ENCODE data around the gene G6PC2.
"Not testable (repeated sequence)": the region's sequence is repeated elsewhere in the genome, so short reads cannot be mapped to it uniquely, and the experiment has no call there.

G6PC2 gene

DNA sequence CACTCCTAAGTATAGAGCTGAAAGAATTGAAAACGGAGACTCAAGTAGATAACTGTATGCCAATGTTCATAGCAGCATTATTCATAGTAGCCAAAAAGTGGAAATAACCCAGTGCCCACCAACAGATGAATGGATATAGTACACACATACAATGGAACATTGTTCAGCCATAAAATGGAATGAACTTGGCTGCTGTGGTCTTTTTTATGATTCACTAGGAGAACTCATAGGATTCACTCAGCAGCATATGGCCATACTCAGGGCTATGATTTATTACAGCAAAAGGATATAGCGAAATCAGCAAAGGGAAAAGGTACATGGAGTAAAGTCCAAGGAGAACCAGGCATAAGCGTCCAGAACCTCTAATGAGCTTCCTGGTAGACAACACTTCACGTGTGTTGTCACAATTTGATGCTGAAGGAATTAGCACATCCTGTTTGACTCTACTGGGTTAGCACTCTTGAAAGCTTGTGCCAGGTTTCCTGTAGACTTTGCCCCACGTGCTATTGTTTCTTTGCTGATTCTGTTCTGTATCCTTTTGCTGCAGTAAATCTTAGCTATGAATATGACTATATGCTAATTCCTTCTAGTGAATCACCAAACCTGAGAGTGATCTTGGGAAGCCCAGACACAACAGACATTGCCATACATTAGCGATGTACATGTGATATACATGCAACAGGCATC, 26.6 kb upstream of the G6PC2 start:
- H3K4me3 ChIP-seq (ENCODE audit: low read length in 2 of 2) = no peak overlapping the region
- H3K9ac ChIP-seq (ENCODE audit: low read depth in 1 of 2, low read length in 2 of 2) = no peak overlapping the region
- peaks cover 0 to 5% of the 10 kb centered on the region in 2 donors for H3K4me1 ChIP-seq (ENCODE audit: control insufficient read depth in 2 of 2, insufficient read depth in 2 of 2, low read length in 2 of 2)
- peak overlapping the region in 1 of 2 donors; percentile 26 for H3K27ac ChIP-seq (ENCODE audit: low read depth in 2 of 2, low read length in 2 of 2)
- no peaks in the 10 kb centered on the region for H3K27me3 ChIP-seq (ENCODE audit: control insufficient read depth in 2 of 2, insufficient read depth in 2 of 2, low read length in 2 of 2)
- H3K9me3 ChIP-seq (ENCODE audit: control insufficient read depth in 2 of 2, low read length in 2 of 2) = no peaks in the 10 kb centered on the region
- H3K36me3 ChIP-seq (ENCODE audit: control insufficient read depth in 2 of 2, insufficient read depth in 2 of 2, low read length in 2 of 2) = no peaks in the 10 kb centered on the region

DNA sequence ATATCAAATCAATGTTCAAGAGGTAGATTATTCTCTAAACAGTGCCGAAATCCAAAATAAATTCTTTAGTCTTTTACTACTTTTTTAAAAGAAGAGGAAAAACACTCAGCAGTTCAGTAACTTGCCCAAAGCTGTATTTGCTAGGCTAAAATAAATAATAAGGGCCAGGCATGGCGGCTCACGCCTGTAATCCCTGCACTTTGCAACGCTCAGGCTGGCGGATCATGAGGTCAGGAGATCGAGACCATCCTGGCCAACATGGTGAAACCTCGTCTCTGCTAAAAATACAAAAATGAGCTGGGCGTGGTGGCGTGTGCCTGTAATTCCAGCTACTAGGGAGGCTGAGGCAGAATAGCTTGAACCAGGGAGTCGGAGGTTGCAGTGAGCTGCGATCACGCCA, 18.9 kb upstream of the G6PC2 start:
- not testable (repeated sequence) for H3K27me3 ChIP-seq (ENCODE audit: control insufficient read depth in 2 of 2, insufficient read depth in 2 of 2, low read length in 2 of 2)

DNA sequence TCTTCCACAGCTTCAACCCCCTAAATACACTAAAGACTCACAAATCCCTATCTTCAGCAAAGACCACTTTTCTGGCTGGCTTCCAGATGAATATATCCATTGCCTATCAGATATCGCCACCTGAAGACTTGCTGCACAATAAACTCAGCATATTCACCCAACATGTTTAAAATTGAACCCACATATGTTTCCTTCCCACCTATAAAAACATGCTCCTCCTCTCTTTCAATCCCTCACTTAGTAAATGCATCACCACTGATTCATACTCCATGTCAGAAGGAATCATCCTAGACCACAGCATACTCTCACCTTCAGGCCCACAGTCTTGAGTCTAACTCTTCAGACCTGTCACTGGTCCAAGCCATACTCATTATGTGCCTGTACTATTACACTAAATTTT, 16.1 kb upstream of the G6PC2 start:
- Histone ChIP-seq H3K27ac (ENCODE audit: low read depth in 2 of 2, low read length in 2 of 2) (no peak overlapping the region), H3K9me3 (ENCODE audit: control insufficient read depth in 2 of 2, low read length in 2 of 2) (no peaks in the 10 kb centered on the region), H3K36me3 (ENCODE audit: control insufficient read depth in 2 of 2, insufficient read depth in 2 of 2, low read length in 2 of 2) (no peaks in the 10 kb centered on the region), H3K9ac (ENCODE audit: low read depth in 1 of 2, low read length in 2 of 2) (no peak overlapping the region), H3K4me1 (ENCODE audit: control insufficient read depth in 2 of 2, insufficient read depth in 2 of 2, low read length in 2 of 2) (peaks cover 4 to 6% of the 10 kb centered on the region in 2 donors), H3K4me3 (ENCODE audit: low read length in 2 of 2) (no peak overlapping the region), H3K27me3 (ENCODE audit: control insufficient read depth in 2 of 2, insufficient read depth in 2 of 2, low read length in 2 of 2) (no peaks in the 10 kb centered on the region)

More for the DNA sequence above, 18.9 kb upstream of the G6PC2 start:
- H3K36me3 ChIP-seq (ENCODE audit: control insufficient read depth in 2 of 2, insufficient read depth in 2 of 2, low read length in 2 of 2); H3K9ac ChIP-seq (ENCODE audit: low read depth in 1 of 2, low read length in 2 of 2); H3K9me3 ChIP-seq (ENCODE audit: control insufficient read depth in 2 of 2, low read length in 2 of 2); H3K27ac ChIP-seq (ENCODE audit: low read depth in 2 of 2, low read length in 2 of 2); H3K4me1 ChIP-seq (ENCODE audit: control insufficient read depth in 2 of 2, insufficient read depth in 2 of 2, low read length in 2 of 2); H3K4me3 ChIP-seq (ENCODE audit: low read length in 2 of 2): not testable (repeated sequence)

DNA sequence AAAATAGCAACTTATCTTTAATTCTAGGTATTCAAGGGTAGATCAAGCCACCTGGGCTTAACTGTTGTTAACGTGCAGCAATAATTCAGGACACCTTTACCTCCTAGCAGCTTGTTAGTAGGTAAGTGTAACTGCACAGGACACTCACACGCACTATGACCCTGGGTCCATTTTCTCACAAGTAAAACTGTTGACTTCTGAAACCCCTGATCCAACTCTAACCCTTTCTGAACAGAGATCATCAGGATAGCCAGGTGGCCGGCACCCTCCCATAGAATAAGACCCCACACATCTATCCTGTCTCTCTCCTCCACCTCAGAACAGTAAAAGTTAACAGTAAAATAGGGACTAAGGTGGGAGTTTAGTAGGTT, 11.5 kb upstream of the G6PC2 start:
- Histone ChIP-seq H3K9me3 (ENCODE audit: control insufficient read depth in 2 of 2, low read length in 2 of 2) (no peaks in the 10 kb centered on the region), H3K9ac (ENCODE audit: low read depth in 1 of 2, low read length in 2 of 2) (peak overlapping the region in 1 of 2 donors; percentile 51), H3K4me3 (ENCODE audit: low read length in 2 of 2) (peak overlapping the region; percentile 73 to 81), H3K27me3 (ENCODE audit: control insufficient read depth in 2 of 2, insufficient read depth in 2 of 2, low read length in 2 of 2) (no peaks in the 10 kb centered on the region), H3K4me1 (ENCODE audit: control insufficient read depth in 2 of 2, insufficient read depth in 2 of 2, low read length in 2 of 2) (peaks cover 4 to 8% of the 10 kb centered on the region in 2 donors), H3K27ac (ENCODE audit: low read depth in 2 of 2, low read length in 2 of 2) (no peak overlapping the region), H3K36me3 (ENCODE audit: control insufficient read depth in 2 of 2, insufficient read depth in 2 of 2, low read length in 2 of 2) (no peaks in the 10 kb centered on the region)

DNA sequence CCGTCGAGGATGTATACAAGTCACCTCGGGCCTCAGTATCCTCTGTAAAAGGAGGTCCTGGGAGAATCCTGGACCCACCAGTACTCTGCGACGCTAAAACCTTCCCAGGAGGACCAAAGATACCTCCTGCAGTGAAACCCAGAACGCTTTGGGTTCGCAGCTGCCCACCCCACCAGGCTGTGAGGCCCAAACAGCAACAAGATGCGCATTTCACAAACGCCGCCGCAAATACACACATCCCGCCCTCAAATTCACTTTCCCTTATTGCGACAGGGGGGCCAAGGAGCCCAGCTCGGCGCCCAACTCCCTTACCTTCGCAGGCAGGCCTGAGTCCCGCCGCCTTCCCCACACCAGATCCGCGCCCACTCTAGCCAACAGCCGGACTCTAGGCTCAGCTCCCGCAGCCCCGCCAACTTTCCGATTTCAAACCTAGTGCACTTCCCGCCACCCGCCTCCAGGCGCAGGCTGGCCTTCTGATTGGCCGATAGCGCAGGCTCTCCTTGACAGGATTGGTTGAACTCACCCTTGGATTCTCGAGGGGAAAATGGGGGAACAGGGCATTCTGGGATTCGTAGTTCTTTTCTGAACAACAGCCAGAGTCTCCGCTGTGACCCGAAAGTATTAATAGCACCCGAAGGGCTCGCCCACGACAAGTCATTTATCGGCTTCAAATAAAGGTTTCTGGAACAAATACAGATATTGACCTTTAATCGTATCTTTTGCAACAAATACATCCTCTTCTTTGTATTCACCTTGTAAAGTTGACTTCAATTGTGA, 10.9 kb upstream of the G6PC2 start, which contains the start of gene SPC25:
Gene SPC25 (minus strand): TSS at position 425 of the 777 bp plus-strand sequence. CDS start 911 bp downstream, outside the sequence.
- Histone ChIP-seq H3K36me3 (ENCODE audit: control insufficient read depth in 2 of 2, insufficient read depth in 2 of 2, low read length in 2 of 2) (no peaks in the 10 kb centered on the region), H3K4me3 (ENCODE audit: low read length in 2 of 2) (peak within 1 kb of the TSS; percentile 73 to 81), H3K4me1 (ENCODE audit: control insufficient read depth in 2 of 2, insufficient read depth in 2 of 2, low read length in 2 of 2) (peaks cover 4 to 8% of the 10 kb centered on the region in 2 donors), H3K9me3 (ENCODE audit: control insufficient read depth in 2 of 2, low read length in 2 of 2) (no peaks in the 10 kb centered on the region), H3K27ac (ENCODE audit: low read depth in 2 of 2, low read length in 2 of 2) (no peak within 1 kb of the TSS), H3K27me3 (ENCODE audit: control insufficient read depth in 2 of 2, insufficient read depth in 2 of 2, low read length in 2 of 2) (no peaks in the 10 kb centered on the region), H3K9ac (ENCODE audit: low read depth in 1 of 2, low read length in 2 of 2) (peak within 1 kb of the TSS; percentile 51 to 52)

DNA sequence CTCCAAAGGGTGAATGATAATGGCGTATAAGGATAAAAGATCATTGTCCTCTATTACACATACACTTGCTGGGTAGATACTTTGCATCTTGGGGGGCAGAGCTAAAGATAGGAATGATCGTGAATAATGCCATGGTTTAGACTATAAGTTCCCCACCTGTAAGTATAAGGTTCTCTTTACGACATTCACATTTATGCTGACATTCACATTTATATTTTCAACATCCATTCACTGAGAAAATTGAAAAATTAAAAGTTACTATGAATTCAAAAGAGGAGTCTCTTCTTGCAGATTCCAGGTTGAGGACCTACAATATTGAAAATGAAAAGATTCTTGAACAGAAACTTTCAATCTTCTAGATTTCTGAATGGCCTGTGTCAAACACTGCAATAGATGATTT, 8.8 kb upstream of the G6PC2 start:
- no peaks in the 10 kb centered on the region for H3K36me3 ChIP-seq (ENCODE audit: control insufficient read depth in 2 of 2, insufficient read depth in 2 of 2, low read length in 2 of 2)
- H3K4me1 ChIP-seq (ENCODE audit: control insufficient read depth in 2 of 2, insufficient read depth in 2 of 2, low read length in 2 of 2) = peaks cover 4 to 8% of the 10 kb centered on the region in 2 donors
- no peak overlapping the region for H3K27ac ChIP-seq (ENCODE audit: low read depth in 2 of 2, low read length in 2 of 2)
- no peaks in the 10 kb centered on the region for H3K27me3 ChIP-seq (ENCODE audit: control insufficient read depth in 2 of 2, insufficient read depth in 2 of 2, low read length in 2 of 2)
- no peaks in the 10 kb centered on the region for H3K9me3 ChIP-seq (ENCODE audit: control insufficient read depth in 2 of 2, low read length in 2 of 2)
- H3K9ac ChIP-seq (ENCODE audit: low read depth in 1 of 2, low read length in 2 of 2) = no peak overlapping the region
- H3K4me3 ChIP-seq (ENCODE audit: low read length in 2 of 2) = no peak overlapping the region

DNA sequence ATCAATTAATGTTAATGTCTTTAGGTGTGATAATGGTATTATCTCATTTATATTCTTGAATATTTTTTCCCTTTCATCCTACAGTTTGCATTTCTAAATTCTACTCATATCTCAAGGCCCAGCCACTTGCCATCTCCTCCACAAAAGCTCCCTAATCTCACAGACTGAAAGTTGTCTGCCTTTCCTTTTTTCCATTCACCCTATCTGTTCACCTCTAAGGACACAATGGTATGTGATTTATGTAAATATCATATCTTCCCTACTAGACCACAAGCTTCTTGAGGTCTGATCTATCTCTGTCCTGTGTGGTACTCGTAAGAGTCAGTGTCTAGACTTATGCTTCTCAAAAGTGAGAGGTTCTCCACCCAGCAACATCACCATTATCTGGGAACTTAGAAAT, 7.0 kb upstream of the G6PC2 start:
- H3K4me3 ChIP-seq (ENCODE audit: low read length in 2 of 2) = no peak overlapping the region
- no peak overlapping the region for H3K9ac ChIP-seq (ENCODE audit: low read depth in 1 of 2, low read length in 2 of 2)
- H3K36me3 ChIP-seq (ENCODE audit: control insufficient read depth in 2 of 2, insufficient read depth in 2 of 2, low read length in 2 of 2) = no peaks in the 10 kb centered on the region
- no peaks in the 10 kb centered on the region for H3K27me3 ChIP-seq (ENCODE audit: control insufficient read depth in 2 of 2, insufficient read depth in 2 of 2, low read length in 2 of 2)
- no peaks in the 10 kb centered on the region for H3K9me3 ChIP-seq (ENCODE audit: control insufficient read depth in 2 of 2, low read length in 2 of 2)
- H3K27ac ChIP-seq (ENCODE audit: low read depth in 2 of 2, low read length in 2 of 2) = no peak overlapping the region
- H3K4me1 ChIP-seq (ENCODE audit: control insufficient read depth in 2 of 2, insufficient read depth in 2 of 2, low read length in 2 of 2) = peaks cover 4 to 8% of the 10 kb centered on the region in 2 donors

DNA sequence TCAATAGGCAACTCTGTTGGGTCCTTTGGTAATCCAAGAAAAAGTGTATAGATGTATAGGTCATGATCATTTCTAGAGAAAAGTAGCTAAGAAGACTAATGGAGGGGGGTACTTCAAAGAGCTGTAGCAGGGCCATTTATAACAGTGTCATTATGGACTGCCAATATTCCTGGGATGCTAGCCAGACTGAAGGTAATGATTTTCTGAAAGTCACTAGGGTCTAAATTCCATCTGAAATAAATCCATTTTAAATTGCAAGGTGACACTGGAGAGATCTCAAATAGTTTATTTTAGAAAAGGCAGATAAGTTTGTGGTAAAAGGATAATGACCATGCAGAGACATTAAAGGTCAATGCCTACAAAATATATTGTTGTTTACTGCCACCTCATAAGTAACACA, 6.4 kb upstream of the G6PC2 start:
- no peaks in the 10 kb centered on the region for H3K9me3 ChIP-seq (ENCODE audit: control insufficient read depth in 2 of 2, low read length in 2 of 2)
- H3K9ac ChIP-seq (ENCODE audit: low read depth in 1 of 2, low read length in 2 of 2) = no peak overlapping the region
- H3K36me3 ChIP-seq (ENCODE audit: control insufficient read depth in 2 of 2, insufficient read depth in 2 of 2, low read length in 2 of 2) = no peaks in the 10 kb centered on the region
- no peaks in the 10 kb centered on the region for H3K27me3 ChIP-seq (ENCODE audit: control insufficient read depth in 2 of 2, insufficient read depth in 2 of 2, low read length in 2 of 2)
- no peak overlapping the region for H3K27ac ChIP-seq (ENCODE audit: low read depth in 2 of 2, low read length in 2 of 2)
- H3K4me1 ChIP-seq (ENCODE audit: control insufficient read depth in 2 of 2, insufficient read depth in 2 of 2, low read length in 2 of 2) = peaks cover 2 to 4% of the 10 kb centered on the region in 2 donors
- no peak overlapping the region for H3K4me3 ChIP-seq (ENCODE audit: low read length in 2 of 2)

DNA sequence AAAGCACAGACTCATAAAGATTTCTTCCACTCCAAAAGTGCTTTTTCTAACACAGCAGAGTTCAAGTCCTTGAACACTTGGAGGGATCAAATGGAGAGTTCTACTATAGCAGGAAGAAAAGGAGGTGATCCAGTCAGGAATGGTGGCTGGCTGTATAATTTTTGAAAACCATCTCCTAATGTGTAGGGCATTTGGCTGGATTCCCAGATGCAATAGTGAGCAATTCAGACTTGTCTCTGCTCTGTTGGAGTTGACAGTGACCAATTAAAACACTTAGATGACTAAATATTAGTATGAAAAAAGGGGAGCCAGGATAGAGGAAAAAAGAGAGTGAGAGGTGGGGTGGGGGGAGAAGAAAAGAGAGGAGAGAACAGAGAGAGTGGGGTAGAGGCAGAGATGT, 5.3 kb upstream of the G6PC2 start:
- H3K27me3 ChIP-seq (ENCODE audit: control insufficient read depth in 2 of 2, insufficient read depth in 2 of 2, low read length in 2 of 2) = no peaks in the 10 kb centered on the region
- H3K4me3 ChIP-seq (ENCODE audit: low read length in 2 of 2) = no peak overlapping the region
- H3K9me3 ChIP-seq (ENCODE audit: control insufficient read depth in 2 of 2, low read length in 2 of 2) = no peaks in the 10 kb centered on the region
- no peak overlapping the region for H3K27ac ChIP-seq (ENCODE audit: low read depth in 2 of 2, low read length in 2 of 2)
- H3K9ac ChIP-seq (ENCODE audit: low read depth in 1 of 2, low read length in 2 of 2) = no peak overlapping the region
- H3K4me1 ChIP-seq (ENCODE audit: control insufficient read depth in 2 of 2, insufficient read depth in 2 of 2, low read length in 2 of 2) = no peaks in the 10 kb centered on the region
- H3K36me3 ChIP-seq (ENCODE audit: control insufficient read depth in 2 of 2, insufficient read depth in 2 of 2, low read length in 2 of 2) = no peaks in the 10 kb centered on the region

DNA sequence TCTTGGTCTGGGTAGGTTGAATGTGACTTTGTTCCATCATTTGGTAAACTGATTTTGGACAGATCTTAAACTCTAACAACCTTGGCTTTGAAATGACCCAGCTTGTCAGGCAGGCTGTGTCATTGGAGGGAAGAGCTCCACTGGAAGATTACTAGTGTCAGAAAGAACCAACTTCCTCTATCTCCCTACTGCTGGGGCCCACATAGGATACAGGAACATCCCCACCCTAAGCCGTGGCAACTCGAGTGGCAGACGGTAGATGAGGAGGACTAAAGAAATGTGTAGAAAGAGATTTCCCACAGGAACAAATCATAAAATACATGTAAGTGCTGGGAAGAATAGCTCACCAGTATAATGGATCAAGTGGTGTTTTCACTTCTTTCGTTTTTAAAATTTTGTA, 4.3 kb upstream of the G6PC2 start:
- no peak overlapping the region for H3K9ac ChIP-seq (ENCODE audit: low read depth in 1 of 2, low read length in 2 of 2)
- no peak overlapping the region for H3K27ac ChIP-seq (ENCODE audit: low read depth in 2 of 2, low read length in 2 of 2)
- no peaks in the 10 kb centered on the region for H3K36me3 ChIP-seq (ENCODE audit: control insufficient read depth in 2 of 2, insufficient read depth in 2 of 2, low read length in 2 of 2)
- H3K4me3 ChIP-seq (ENCODE audit: low read length in 2 of 2) = no peak overlapping the region
- no peaks in the 10 kb centered on the region for H3K27me3 ChIP-seq (ENCODE audit: control insufficient read depth in 2 of 2, insufficient read depth in 2 of 2, low read length in 2 of 2)
- no peaks in the 10 kb centered on the region for H3K9me3 ChIP-seq (ENCODE audit: control insufficient read depth in 2 of 2, low read length in 2 of 2)
- H3K4me1 ChIP-seq (ENCODE audit: control insufficient read depth in 2 of 2, insufficient read depth in 2 of 2, low read length in 2 of 2) = no peaks in the 10 kb centered on the region
